ENCODE measurements around the gene RAB1A. TPM values are rescaled to one million over a fixed set of nuclear protein-coding genes. Genes with fewer than 3 reads are reported as not detected.
A peak's percentile ranks its signal among the peaks of the same experiment; 100 is the strongest.

Gene RAB1A
- total and polyA plus RNA-seq, 2 of the 13 experiments (the other 11 are each of a cell fraction or from before 2014, with no cell fraction given), result 206 to 226 TPM

GRCh38 chr2:65055422-65056214 is 74.3 kb downstream of the RAB1A start (continued):
- TF ChIP-seq ZFP62 (CRISPR knock-in tag; IDR thresholded peaks at IDR 0.05) (no peak), ZNF256 (CRISPR knock-in tag; conservative IDR thresholded peaks at IDR 0.05) (no peak), ZNF224 (CRISPR knock-in tag; IDR thresholded peaks at IDR 0.05) (peak; percentile 77; the same call in 1 of the 2 replicates), RORA (CRISPR knock-in tag; IDR thresholded peaks at IDR 0.05) (no peak), HOXD1 (CRISPR knock-in tag; IDR thresholded peaks at IDR 0.05) (no peak), TMF1 (CRISPR knock-in tag; IDR thresholded peaks at IDR 0.05; ENCODE audit: low read depth) (peak; percentile 62; the same call in 1 of the 2 replicates), ZNF275 (CRISPR knock-in tag; IDR thresholded peaks at IDR 0.05; ENCODE audit: borderline replicate concordance) (peak; percentile 37; the same call in 1 of the 2 replicates), KDM6A (CRISPR knock-in tag; IDR thresholded peaks at IDR 0.05; ENCODE audit: low read depth) (no peak), MED1 (CRISPR knock-in tag; IDR thresholded peaks at IDR 0.05) (no peak), TEF (CRISPR knock-in tag; IDR thresholded peaks at IDR 0.05) (no peak), BHLHE40 (IDR thresholded peaks at IDR 0.05; ENCODE audit: low read length) (no peak), ZNF83 (CRISPR knock-in tag; IDR thresholded peaks at IDR 0.05; ENCODE audit: borderline replicate concordance) (no peak), RFXAP (CRISPR knock-in tag; IDR thresholded peaks at IDR 0.05; ENCODE audit: borderline replicate concordance) (no peak), MAFG (CRISPR knock-in tag; IDR thresholded peaks at IDR 0.05) (no peak), CHCHD3 (CRISPR knock-in tag; IDR thresholded peaks at IDR 0.05) (no peak), ZNF792 (CRISPR knock-in tag; IDR thresholded peaks at IDR 0.05) (peak; percentile 65; the same call in 1 of the 2 replicates), ZNF337 (CRISPR knock-in tag; IDR thresholded peaks at IDR 0.05; ENCODE audit: borderline replicate concordance, low read depth) (peak; percentile 84; the same call in 1 of the 2 replicates), SMYD3 (CRISPR knock-in tag; IDR thresholded peaks at IDR 0.05) (0 out of 2 replicates have a peak, but pooled peaks have one; percentile 60)
- TF ChIP-seq, protein P1, sequence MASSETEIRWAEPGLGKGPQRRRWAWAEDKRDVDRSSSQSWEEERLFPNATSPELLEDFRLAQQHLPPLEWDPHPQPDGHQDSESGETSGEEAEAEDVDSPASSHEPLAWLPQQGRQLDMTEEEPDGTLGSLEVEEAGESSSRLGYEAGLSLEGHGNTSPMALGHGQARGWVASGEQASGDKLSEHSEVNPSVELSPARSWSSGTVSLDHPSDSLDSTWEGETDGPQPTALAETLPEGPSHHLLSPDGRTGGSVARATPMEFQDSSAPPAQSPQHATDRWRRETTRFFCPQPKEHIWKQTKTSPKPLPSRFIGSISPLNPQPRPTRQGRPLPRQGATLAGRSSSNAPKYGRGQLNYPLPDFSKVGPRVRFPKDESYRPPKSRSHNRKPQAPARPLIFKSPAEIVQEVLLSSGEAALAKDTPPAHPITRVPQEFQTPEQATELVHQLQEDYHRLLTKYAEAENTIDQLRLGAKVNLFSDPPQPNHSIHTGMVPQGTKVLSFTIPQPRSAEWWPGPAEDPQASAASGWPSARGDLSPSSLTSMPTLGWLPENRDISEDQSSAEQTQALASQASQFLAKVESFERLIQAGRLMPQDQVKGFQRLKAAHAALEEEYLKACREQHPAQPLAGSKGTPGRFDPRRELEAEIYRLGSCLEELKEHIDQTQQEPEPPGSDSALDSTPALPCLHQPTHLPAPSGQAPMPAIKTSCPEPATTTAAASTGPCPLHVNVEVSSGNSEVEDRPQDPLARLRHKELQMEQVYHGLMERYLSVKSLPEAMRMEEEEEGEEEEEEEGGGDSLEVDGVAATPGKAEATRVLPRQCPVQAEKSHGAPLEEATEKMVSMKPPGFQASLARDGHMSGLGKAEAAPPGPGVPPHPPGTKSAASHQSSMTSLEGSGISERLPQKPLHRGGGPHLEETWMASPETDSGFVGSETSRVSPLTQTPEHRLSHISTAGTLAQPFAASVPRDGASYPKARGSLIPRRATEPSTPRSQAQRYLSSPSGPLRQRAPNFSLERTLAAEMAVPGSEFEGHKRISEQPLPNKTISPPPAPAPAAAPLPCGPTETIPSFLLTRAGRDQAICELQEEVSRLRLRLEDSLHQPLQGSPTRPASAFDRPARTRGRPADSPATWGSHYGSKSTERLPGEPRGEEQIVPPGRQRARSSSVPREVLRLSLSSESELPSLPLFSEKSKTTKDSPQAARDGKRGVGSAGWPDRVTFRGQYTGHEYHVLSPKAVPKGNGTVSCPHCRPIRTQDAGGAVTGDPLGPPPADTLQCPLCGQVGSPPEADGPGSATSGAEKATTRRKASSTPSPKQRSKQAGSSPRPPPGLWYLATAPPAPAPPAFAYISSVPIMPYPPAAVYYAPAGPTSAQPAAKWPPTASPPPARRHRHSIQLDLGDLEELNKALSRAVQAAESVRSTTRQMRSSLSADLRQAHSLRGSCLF (CRISPR knock-in tag; IDR thresholded peaks at IDR 0.05; ENCODE audit: borderline replicate concordance), result no peak
- TF ChIP-seq, protein P2, sequence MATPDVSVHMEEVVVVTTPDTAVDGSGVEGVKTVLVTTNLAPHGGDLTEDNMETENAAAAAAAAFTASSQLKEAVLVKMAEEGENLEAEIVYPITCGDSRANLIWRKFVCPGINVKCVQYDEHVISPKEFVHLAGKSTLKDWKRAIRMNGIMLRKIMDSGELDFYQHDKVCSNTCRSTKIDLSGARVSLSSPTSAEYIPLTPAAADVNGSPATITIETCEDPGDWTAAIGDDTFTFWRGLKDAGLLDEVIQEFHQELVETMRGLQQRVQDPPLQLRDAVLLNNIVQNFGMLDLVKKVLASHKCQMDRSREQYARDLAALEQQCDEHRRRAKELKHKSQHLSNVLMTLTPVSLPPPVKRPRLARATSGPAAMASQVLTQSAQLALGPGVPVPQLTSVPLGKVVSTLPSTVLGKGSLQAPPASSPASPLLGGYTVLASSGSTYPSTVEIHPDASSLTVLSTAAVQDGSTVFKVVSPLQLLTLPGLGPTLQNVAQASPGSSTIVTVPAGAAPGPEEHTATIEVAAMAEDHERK (CRISPR knock-in tag; IDR thresholded peaks at IDR 0.05; ENCODE audit: low read depth), result no peak
- TF ChIP-seq, protein P3, sequence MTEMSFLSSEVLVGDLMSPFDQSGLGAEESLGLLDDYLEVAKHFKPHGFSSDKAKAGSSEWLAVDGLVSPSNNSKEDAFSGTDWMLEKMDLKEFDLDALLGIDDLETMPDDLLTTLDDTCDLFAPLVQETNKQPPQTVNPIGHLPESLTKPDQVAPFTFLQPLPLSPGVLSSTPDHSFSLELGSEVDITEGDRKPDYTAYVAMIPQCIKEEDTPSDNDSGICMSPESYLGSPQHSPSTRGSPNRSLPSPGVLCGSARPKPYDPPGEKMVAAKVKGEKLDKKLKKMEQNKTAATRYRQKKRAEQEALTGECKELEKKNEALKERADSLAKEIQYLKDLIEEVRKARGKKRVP (CRISPR knock-in tag; IDR thresholded peaks at IDR 0.05), result peak in 1 of 2 experiments; percentile 75; a peak in 2 of 4 replicates
